K562 (cell line): ENCODE measurements around the gene PLA2G4A. TPM values are rescaled to one million over a fixed set of nuclear protein-coding genes. Genes with fewer than 3 reads are reported as not detected.

ENCODE experiments used
- ATAC-seq: fragments of 200-7000 bp; cut with Tn5 transposase; 3 replicates; pipeline ENCODE4 v1.9.1; 2020; ENCODE audit warnings: moderate library complexity
- BruUV-seq: library from RNA; stranded (reverse); fragments of 400-500 nt; replicated peaks from 2 replicates; lab custom pipeline; 2021; lab: Mats Ljungman, UMichigan
- CTCF ChIA-PET: fragments of 300-600 bp; formaldehyde crosslinking; extraction: SDS; loops from one replicate; lab custom pipeline; 2021; ENCODE audit warnings: low intra/inter-chr PET ratio; lab: Yijun Ruan, JAX
- POLR2A ChIA-PET: fragments of 300-600, 350-650 bp; sonication (Branson Sonifier 250); formaldehyde crosslinking; extraction: SDS; loops from one replicate; lab custom pipeline; 2021; ENCODE audit warnings: antibody characterized with exemption, inconsistent platforms; lab: Yijun Ruan, JAX
- DNase-seq, 4 experiments: peaks; one replicate each; pipeline versions ENCODE4 v3.0.0 to v3.0.0-alpha.2; 2011 to 2018; ENCODE audit warnings: low spot score in 3 of 4, mixed read lengths in 3 of 4; ENCODE audit errors: extremely low read depth in 1 of 4
- FAIRE-seq: peaks from 2 replicates; lab custom pipeline; 2011; peaks lifted over from hg19 to GRCh38; lab: Jason Lieb, UNC
- H2AFZ ChIP-seq: 2 replicates; pipeline ENCODE4 v1.6.0; 2011; ENCODE audit warnings: low read depth, low read length, control low read depth, inconsistent platforms
- H3K27ac ChIP-seq: fragments of 200-600 bp; 3 replicates; pipeline ENCODE4 v1.8.0; 2011; ENCODE audit warnings: low read depth, mild to moderate bottlenecking, control low read depth, inconsistent platforms, low read length, moderate library complexity, mixed read lengths; ENCODE audit errors: extremely low read depth
- H3K27me3 ChIP-seq, 2 experiments: fragments of 300-600 bp in 1 of 2; 2 replicates in 1 of 2; 3 replicates in 1 of 2; pipeline versions ENCODE4 v1.6.0 to v1.8.0; 2011; ENCODE audit warnings: inconsistent platforms in 2 of 2, low read length in 2 of 2, mild to moderate bottlenecking in 1 of 2, mixed read lengths in 1 of 2, moderate library complexity in 1 of 2; ENCODE audit not compliant: control insufficient read depth in 2 of 2, insufficient read depth in 2 of 2
- H3K36me3 ChIP-seq: fragments of 300-600 bp; 3 replicates; pipeline ENCODE4 v1.8.0; 2011; ENCODE audit warnings: mild to moderate bottlenecking, low read length, inconsistent platforms; ENCODE audit not compliant: control insufficient read depth, insufficient read depth
- H3K4me1 ChIP-seq, 2 experiments: fragments of 200-600 bp in 1 of 2; replicated peaks in 1 of 2; 2 replicates in 1 of 2; 3 replicates in 1 of 2; pipeline versions ENCODE4 v1.5.1 to v1.8.0; 2011; ENCODE audit warnings: inconsistent platforms in 2 of 2, low read length in 2 of 2, mild to moderate bottlenecking in 1 of 2, mixed read lengths in 1 of 2, moderate library complexity in 1 of 2; ENCODE audit not compliant: control insufficient read depth in 2 of 2, insufficient read depth in 2 of 2
- H3K4me2 ChIP-seq: 2 replicates; pipeline ENCODE4 v1.6.1; 2011; ENCODE audit warnings: low read length, control low read depth, inconsistent platforms, mixed read lengths; ENCODE audit not compliant: insufficient read depth
- H3K4me3 ChIP-seq: fragments of 200-600 bp; sonication (generic), shearing (Covaris generic); 2 replicates; pipeline ENCODE4 v1.5.1; 2016; ENCODE audit warnings: control low read depth, inconsistent platforms
- H3K79me2 ChIP-seq: fragments of 200-600 bp; 3 replicates; pipeline ENCODE4 v1.8.0; 2011; ENCODE audit warnings: low read length, inconsistent platforms; ENCODE audit not compliant: control insufficient read depth, insufficient read depth
- H3K9ac ChIP-seq, 2 experiments: 2 replicates each; pipeline versions ENCODE4 v1.6.0 to v1.6.1; 2011; ENCODE audit warnings: low read depth in 2 of 2, low read length in 2 of 2, control low read depth in 1 of 2, inconsistent platforms in 1 of 2, mild to moderate bottlenecking in 1 of 2, mixed read lengths in 1 of 2; ENCODE audit not compliant: insufficient read depth in 1 of 2
- H3K9me1 ChIP-seq: one replicate; pipeline ENCODE4 v1.6.0; 2011; ENCODE audit warnings: inconsistent platforms, mild to moderate bottlenecking, low read length, moderate library complexity; ENCODE audit not compliant: control insufficient read depth, insufficient read depth
- H3K9me3 ChIP-seq: replicated peaks from 2 replicates; pipeline ENCODE4 v1.5.1; 2011; ENCODE audit warnings: low read depth, low read length, inconsistent platforms; ENCODE audit not compliant: control insufficient read depth, insufficient read depth
- H4K20me1 ChIP-seq: replicated peaks from 2 replicates; pipeline ENCODE4 v1.6.1; 2011; ENCODE audit warnings: low read length, inconsistent platforms, mixed read lengths; ENCODE audit not compliant: control insufficient read depth, insufficient read depth
- C11orf30 ChIP-seq: fragments of 450-650 bp; IDR thresholded peaks from 2 replicates; pipeline ENCODE4 v1.6.1; 2016; ENCODE audit warnings: low read depth, mild to moderate bottlenecking
- DNMT1 ChIP-seq: fragments of 450-650 bp; IDR thresholded peaks from 2 replicates; pipeline ENCODE4 v1.6.1; 2016; ENCODE audit warnings: antibody characterized with exemption, mild to moderate bottlenecking
- MAFF ChIP-seq: IDR thresholded peaks from 2 replicates; pipeline ENCODE4 v1.6.1; 2012; ENCODE audit warnings: low read length, improper control_type of control experiment
- MAFG ChIP-seq: fragments of 450-650 bp; conservative IDR thresholded peaks from 2 replicates; pipeline ENCODE4 v1.6.1; 2016; ENCODE audit warnings: missing genetic modification characterization, missing compliant biosample characterization
- MAFK ChIP-seq: IDR thresholded peaks from 2 replicates; pipeline ENCODE4 v1.6.1; 2011; ENCODE audit warnings: low read length, improper control_type of control experiment
- RBBP5 ChIP-seq: fragments of 200-600 bp; sonication (generic); IDR thresholded peaks from 2 replicates; pipeline ENCODE4 v1.6.1; 2012; ENCODE audit warnings: borderline replicate concordance, mild to moderate bottlenecking, low read length, control low read depth, inconsistent platforms; ENCODE audit not compliant: insufficient read depth, poor library complexity, severe bottlenecking
- RBM15 ChIP-seq: fragments of 200-400 bp; formaldehyde crosslinking; IDR thresholded peaks from 2 replicates; pipeline ENCODE4 v1.6.1; 2018; ENCODE audit warnings: mild to moderate bottlenecking, low read length, moderate library complexity; ENCODE audit not compliant: insufficient read depth
- YBX1 ChIP-seq: fragments of 450-650 bp; IDR thresholded peaks from 2 replicates; pipeline ENCODE4 v1.7.1; 2016; ENCODE audit warnings: mild to moderate bottlenecking
- ZNF316 ChIP-seq: fragments of 450-650 bp; IDR thresholded peaks from 2 replicates; pipeline ENCODE4 v1.6.1; 2016
- ZNF561 ChIP-seq: fragments of 450-650 bp; formaldehyde crosslinking; conservative IDR thresholded peaks from 2 replicates; pipeline ENCODE4 v1.4.0; 2020; ENCODE audit warnings: mild to moderate bottlenecking, moderate library complexity
- ZNF586 ChIP-seq: fragments of 450-650 bp; formaldehyde crosslinking; conservative IDR thresholded peaks from 2 replicates; pipeline ENCODE4 v1.4.0; 2020; ENCODE audit warnings: mild to moderate bottlenecking, moderate library complexity
- WGBS: fragments of 100-300 bp; shearing (Covaris generic); methylation state at CpG from one replicate; pipeline ENCODE4 v1.1.6; 2016; ENCODE audit warnings: low coverage, mixed read lengths; ENCODE audit not compliant: insufficient coverage; ENCODE audit errors: missing lambda C conversion rate; 5-methylcytosine and 5-hydroxymethylcytosine counted together
- in situ Hi-C: fragments of 300-500 bp; cut with MboI; formaldehyde crosslinking; loops from 4 replicates; pipeline ENCODE4 v1.15.0; 2018; ENCODE audit warnings: inconsistent platforms, mixed read lengths
- intact Hi-C: fragments of 100-400 bp; cut with micrococcal nuclease; formaldehyde crosslinking; loops from 2 replicates; pipeline ENCODE4 v1.14.2; 2022
- polyA plus RNA-seq, 8 experiments: library from polyadenylated mRNA; depleted of rRNA in 4 of 8; stranded (reverse) in 5 of 8; unstranded in 3 of 8; fragments of >200 nt; fragmentation: Nextera tagmentation in 2 of 8; fragmentation: Illumina TruSeq in 1 of 8; extraction: Ambion mirVana in 2 of 8; extraction: Trizol in 1 of 8; gene quantifications; 2 replicates each; pipeline versions ENCODE4 v1.2.1 to v1.2.3, GENCODE V29; 2011 to 2014; ENCODE audit warnings: inconsistent platforms in 1 of 8, missing spikeins in 1 of 8
- total RNA-seq, 7 experiments: library from RNA; depleted of rRNA in 6 of 7; stranded (reverse); fragments of >200 nt in 6 of 7; fragmentation: Illumina TruSeq in 2 of 7; extraction: Trizol in 2 of 7; gene quantifications; 2 replicates each; pipeline versions ENCODE4 v1.2.1 to v1.2.3, GENCODE V29; 2011 to 2021; ENCODE audit warnings: low replicate concordance in 1 of 7
- TF ChIP-seq, protein P1 (sequence below): fragments of 250-450 bp; sonication (Bioruptor Pico); IDR thresholded peaks from 2 replicates; pipeline ENCODE4 v1.5.0; 2021
- TF ChIP-seq, protein P2 (sequence below): fragments of 250-450 bp; sonication (Bioruptor Pico); IDR thresholded peaks from 2 replicates; pipeline ENCODE4 v1.4.0; 2020
- TF ChIP-seq, protein P3 (sequence below): IDR thresholded peaks from 3 replicates; pipeline ENCODE4 v1.6.1; 2011; ENCODE audit warnings: borderline replicate concordance, mild to moderate bottlenecking; ENCODE audit not compliant: insufficient read length, insufficient read depth

PLA2G4A gene
- total and polyA plus RNA-seq, 9 of the 15 experiments (the other 6 are each of a cell fraction or from before 2014, with no cell fraction given) = 0.04 to 0.71 (median 0.22) TPM; not detected in 4

DNA sequence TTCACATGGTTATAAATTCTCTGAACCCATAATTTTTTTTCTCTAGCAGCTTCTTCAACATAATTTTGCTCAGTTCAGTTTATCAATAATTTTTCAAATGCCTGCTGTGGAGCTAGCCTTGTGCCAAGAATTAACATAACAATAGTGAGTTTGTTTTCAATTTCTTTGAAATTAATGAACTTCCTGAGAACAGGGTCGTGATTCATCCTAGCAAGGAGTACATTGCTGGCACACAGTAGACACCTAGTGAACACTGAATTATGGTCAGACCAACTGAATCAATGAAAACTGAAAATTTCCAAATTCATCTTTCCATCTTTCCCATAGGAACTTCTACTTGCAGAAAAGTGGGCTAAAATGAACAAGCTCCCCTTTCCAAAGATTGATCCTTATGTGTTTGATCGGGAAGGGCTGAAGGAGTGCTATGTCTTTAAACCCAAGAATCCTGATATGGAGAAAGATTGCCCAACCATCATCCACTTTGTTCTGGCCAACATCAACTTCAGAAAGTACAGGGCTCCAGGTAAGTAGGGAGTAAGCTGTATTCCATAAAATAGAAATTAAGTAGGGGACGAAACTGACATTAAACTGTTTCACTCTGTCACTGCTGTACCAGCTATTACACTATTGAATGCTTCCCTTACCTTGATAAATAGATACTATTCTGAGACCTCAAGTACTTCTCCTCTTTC is 148.7 kb downstream of the PLA2G4A start (continued):
- TF ChIP-seq RBBP5 = no peak

DNA sequence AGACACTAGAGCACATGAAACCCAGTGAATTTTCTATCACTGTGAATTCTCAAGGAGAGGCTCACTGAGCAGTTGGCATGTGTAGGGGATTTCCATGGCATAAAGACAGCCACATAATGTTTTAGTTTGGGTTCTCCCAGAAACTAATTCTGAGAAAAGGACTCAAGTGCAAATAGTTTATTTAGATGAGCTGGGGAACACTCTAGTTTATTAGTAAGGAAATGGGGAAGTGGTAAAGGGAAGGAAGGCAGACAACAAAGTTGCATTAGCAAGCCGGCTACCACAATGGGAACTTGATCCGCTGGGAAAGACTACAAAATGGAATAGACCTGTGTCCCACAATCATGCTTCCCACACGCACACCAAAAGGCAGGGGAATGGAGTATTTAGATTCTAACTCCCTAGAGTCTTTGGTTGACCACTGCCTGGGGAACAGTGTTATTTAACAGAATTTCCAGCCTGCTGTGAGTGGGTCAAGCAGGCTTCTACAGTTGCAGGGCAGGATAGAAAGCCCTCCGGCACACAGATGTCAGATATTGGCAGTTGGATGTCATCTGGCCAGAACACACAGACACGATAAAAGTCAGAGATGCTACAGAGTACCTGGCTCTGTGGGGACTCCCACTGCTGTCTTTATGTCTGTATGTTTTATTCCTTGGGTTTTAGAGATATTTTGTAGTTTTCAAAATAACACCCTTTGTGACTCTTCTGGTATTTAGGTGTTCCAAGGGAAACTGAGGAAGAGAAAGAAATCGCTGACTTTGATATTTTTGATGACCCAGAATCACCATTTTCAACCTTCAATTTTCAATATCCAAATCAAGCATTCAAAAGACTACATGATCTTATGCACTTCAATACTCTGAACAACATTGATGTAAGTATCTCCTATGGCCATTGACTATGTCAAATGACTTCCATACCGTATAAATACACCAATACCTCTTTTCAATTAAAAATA is 150.1 kb downstream of the PLA2G4A start:
- 13% methylated on average over 7 of the region's 7 CpGs for WGBS
- intact Hi-C loops (no loop called here), in situ Hi-C loops (no loop called here)
- TF ChIP-seq C11orf30 = peak; percentile 56
- no peak for TF ChIP-seq DNMT1
- TF ChIP-seq, protein P1, sequence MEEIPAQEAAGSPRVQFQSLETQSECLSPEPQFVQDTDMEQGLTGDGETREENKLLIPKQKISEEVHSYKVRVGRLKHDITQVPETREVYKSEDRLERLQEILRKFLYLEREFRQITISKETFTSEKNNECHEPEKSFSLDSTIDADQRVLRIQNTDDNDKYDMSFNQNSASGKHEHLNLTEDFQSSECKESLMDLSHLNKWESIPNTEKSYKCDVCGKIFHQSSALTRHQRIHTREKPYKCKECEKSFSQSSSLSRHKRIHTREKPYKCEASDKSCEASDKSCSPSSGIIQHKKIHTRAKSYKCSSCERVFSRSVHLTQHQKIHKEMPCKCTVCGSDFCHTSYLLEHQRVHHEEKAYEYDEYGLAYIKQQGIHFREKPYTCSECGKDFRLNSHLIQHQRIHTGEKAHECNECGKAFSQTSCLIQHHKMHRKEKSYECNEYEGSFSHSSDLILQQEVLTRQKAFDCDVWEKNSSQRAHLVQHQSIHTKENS = no peak
- peak; percentile 47; the same call in 1 of the 2 replicates for TF ChIP-seq MAFG (tag)
- peak; percentile 79 for TF ChIP-seq ZNF316
- TF ChIP-seq, protein P2, sequence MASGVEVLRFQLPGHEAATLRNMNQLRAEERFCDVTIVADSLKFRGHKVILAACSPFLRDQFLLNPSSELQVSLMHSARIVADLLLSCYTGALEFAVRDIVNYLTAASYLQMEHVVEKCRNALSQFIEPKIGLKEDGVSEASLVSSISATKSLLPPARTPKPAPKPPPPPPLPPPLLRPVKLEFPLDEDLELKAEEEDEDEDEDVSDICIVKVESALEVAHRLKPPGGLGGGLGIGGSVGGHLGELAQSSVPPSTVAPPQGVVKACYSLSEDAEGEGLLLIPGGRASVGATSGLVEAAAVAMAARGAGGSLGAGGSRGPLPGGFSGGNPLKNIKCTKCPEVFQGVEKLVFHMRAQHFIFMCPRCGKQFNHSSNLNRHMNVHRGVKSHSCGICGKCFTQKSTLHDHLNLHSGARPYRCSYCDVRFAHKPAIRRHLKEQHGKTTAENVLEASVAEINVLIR (CRISPR knock-in tag) = no peak
- no peak for TF ChIP-seq YBX1
- no peak for TF ChIP-seq ZNF586 (CRISPR knock-in tag)
- peak; percentile 72 for TF ChIP-seq MAFF
- TF ChIP-seq ZNF561 = no peak
- TF ChIP-seq MAFK = peak; percentile 53; the same call in 1 of the 2 replicates
- TF ChIP-seq, protein P3, sequence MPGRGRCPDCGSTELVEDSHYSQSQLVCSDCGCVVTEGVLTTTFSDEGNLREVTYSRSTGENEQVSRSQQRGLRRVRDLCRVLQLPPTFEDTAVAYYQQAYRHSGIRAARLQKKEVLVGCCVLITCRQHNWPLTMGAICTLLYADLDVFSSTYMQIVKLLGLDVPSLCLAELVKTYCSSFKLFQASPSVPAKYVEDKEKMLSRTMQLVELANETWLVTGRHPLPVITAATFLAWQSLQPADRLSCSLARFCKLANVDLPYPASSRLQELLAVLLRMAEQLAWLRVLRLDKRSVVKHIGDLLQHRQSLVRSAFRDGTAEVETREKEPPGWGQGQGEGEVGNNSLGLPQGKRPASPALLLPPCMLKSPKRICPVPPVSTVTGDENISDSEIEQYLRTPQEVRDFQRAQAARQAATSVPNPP = no peak
- no peak for TF ChIP-seq RBM15
- Histone ChIP-seq H3K4me2 (no peak overlapping the region), H2AFZ (no peak overlapping the region), H3K9ac (no peak overlapping the region), H3K27me3 (no peaks in the 10 kb centered on the region), H3K9me1 (no peaks in the 10 kb centered on the region), H3K9me3 (0 out of 2 replicates have a peak, but pooled peaks cover 2% of the 10 kb centered on the region), H3K4me3 (no peak overlapping the region), H3K79me2 (no peaks in the 10 kb centered on the region), H4K20me1 (no peaks in the 10 kb centered on the region), H3K4me1 (no peaks in the 10 kb centered on the region), H3K36me3 (no peaks in the 10 kb centered on the region), H3K27ac (no peak overlapping the region)
- ChIA-PET POLR2A (no interaction called here), CTCF (no interaction called here)
- no peak for DNase-seq
- no TSS peak for BruUV-seq
- ATAC-seq = no peak
- no peak for FAIRE-seq
